ENCODE measurements around the gene SRGN.

GRCh38 chr10:69051303-69051702 is 36.6 kb upstream of the SRGN start:
- TF ChIP-seq, protein P1, sequence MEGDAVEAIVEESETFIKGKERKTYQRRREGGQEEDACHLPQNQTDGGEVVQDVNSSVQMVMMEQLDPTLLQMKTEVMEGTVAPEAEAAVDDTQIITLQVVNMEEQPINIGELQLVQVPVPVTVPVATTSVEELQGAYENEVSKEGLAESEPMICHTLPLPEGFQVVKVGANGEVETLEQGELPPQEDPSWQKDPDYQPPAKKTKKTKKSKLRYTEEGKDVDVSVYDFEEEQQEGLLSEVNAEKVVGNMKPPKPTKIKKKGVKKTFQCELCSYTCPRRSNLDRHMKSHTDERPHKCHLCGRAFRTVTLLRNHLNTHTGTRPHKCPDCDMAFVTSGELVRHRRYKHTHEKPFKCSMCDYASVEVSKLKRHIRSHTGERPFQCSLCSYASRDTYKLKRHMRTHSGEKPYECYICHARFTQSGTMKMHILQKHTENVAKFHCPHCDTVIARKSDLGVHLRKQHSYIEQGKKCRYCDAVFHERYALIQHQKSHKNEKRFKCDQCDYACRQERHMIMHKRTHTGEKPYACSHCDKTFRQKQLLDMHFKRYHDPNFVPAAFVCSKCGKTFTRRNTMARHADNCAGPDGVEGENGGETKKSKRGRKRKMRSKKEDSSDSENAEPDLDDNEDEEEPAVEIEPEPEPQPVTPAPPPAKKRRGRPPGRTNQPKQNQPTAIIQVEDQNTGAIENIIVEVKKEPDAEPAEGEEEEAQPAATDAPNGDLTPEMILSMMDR (conservative IDR thresholded peaks at IDR 0.05 in 1 of 2, IDR thresholded peaks at IDR 0.05 in 1 of 2; ENCODE audit: low read depth in 1 of 2, low read length in 2 of 2), result no peak
- TF ChIP-seq EZH2 (IDR thresholded peaks at IDR 0.05; ENCODE audit: low read length, missing control alignments), result no peak
